HG02798 (cell line): ENCODE data around the gene ANKFN1.
"Not testable (repeated sequence)": the region's sequence is repeated elsewhere in the genome, so short reads cannot be mapped to it uniquely, and the experiment has no call there.

Source experiments
- ATAC-seq: cut with Tn5 transposase; IDR thresholded peaks from one replicate; pipeline ENCODE4 v1.9.1; 2021; ENCODE audit warnings: mild to moderate bottlenecking; ENCODE audit not compliant: unreplicated experiment, poor library complexity

Gene ANKFN1

DNA sequence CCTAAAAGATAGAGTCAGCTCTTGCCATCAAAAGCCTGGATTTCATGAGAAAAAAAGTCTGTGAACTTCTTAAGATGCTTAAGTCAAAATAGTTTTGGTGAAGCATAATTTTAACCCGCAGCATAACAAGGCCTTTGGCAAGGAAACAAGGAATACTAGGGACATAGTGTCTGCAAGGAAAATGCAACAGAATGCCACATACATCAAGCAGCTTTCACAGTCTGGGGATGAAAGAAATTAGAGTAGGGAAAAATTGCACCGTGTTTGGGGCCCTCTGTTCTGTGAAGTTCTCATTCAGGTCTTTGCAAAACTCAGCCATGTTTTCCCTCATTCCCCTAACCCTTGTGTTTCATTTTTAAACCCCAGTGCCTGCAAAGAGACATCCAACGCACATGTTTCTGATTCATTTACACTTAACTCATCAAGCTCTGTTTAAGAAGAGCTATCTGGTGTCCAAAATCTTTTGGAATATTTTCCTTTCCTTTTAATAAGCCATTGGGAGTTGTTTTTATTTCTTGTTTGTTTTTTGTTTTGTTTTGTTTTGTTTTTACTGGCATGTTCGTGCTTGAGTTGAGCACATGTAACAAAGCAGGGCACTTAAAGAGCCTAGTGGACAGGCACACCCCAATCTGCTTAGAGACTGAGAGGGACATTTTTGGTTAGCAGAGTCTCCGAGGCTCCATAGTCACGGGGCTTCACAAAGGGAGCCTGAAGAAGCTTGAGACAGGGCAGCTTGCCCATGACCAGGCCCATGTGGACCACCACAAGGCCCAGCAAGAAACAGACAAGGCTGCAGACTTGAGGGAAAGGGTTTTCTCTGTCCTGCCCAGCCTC lies 116.5 kb downstream of the ANKFN1 start:
- ATAC-seq: no peak

DNA sequence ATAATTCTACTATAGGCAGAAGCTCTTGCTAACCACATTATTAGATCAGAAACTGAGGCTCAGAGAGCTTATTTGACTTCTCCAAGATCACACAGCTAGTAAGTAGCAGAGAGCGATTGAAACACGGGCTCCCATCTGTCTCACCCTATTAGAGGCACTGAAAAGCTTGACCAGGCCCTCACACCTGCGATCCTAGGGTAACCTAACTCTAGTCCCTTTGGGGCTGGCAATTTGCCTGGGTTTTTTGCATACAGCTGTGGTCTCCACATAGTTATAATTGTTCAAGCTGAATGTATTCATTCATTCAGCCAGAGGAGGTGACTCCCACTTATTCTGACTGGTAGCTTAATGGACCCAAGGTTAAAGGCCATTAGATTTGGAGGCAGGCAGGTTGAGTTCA lies 121.2 kb downstream of the ANKFN1 start:
- ATAC-seq: no peak

DNA sequence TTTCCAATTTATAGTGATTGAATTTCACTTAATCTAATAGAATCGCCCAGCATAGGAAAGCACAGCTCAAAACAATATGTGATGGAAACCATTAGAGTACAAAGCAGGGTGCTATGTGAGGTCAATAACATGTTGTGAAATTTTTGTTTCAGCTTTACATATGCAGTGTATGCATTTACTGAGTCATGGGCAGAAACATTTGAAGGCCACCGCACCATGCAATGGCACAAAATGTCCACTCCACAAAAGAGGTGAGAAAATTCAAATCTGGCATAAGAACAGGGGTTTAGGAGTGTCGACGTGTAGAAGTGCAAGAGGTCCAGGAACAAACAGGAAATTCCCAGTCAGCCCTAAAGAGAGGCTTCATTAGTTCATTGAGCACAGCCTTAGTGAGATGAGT lies 131.2 kb downstream of the ANKFN1 start:
- no peak for ATAC-seq

DNA sequence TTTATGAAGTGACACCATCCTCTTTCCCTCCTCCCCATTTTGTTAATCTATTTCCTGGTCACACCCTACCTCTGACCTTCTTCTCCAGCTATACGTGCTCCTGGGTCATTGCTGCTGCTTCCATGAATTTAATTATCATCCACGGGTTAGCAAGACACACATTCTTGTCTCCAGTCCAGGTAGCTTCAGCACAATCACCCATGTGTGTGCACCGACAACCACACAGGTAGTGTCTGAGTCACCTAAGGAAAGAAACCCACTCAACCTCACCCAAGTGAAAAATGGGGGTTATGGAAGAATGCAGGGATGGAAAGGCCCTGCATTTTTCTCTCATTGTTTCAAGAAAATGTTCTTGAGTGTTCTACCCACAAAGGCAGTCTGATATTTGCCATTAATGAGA lies 135.5 kb downstream of the ANKFN1 start:
- ATAC-seq: not testable (repeated sequence)

DNA sequence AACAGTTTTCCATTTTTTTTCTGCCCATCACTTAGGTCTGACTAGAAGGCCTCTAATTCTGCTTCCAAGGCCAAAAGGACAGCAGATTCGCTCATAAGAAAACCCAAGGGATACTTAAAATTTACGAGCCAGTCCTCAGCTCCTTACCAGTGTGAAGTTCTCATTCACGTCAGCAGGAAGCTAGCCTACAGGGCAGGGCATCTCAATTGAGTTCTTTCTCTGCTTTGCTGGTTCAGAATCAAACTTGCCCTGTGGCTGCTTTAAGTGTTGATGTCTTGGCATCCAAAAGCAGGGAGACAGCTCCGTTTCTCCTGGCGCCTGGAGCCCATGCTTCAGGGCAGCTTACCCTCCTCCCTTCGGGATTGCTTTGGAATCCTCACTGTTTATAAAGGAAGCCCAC lies 136.0 kb downstream of the ANKFN1 start:
- ATAC-seq: no peak

DNA sequence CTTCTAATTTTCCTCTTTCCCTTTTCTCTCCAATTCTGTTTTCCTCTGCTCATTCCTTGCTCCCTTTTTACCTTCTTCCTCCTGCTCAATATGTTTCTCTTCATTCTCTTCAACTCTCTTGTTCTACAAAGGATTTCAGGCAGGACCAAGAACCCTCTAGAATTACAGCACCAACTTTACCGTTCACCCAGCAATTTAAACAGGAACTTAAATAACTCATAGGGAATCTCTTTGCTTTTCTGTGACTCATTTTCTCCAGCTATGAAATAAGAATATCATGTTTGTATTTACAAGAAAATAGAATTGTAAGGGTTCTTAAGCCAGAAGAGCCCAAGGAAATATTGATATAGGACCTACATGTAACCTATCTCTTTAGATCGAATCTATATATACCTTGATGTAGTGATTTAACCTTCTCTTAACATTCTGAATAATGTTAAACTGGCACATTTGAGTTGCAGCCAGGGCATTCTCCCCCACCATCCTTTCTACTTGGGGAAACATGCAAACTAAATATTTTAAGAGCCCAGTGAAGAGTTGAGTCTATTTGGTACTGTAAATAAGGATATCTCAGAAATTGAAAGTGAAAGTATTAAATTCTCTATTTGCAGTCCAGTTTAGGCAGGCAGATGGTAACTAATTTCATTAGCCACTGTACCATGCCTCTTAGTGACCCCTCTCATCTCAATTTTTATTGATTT lies 137.0 kb downstream of the ANKFN1 start:
- no peak for ATAC-seq

DNA sequence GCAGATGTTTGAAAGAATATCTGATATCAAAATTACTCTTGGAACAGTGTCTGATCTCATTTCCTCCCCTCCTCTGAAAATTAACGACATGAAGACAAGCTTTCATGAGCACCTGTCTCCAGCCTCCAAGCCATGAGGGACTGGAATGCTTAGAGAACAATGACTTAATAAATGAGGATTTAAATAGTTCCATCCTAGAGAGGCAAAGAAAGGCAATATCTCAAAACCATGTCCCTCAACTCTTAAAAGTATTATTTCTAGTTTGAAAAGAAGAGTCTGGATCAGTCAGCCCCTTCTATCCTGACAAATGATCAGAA lies 137.5 kb downstream of the ANKFN1 start:
- ATAC-seq: no peak

DNA sequence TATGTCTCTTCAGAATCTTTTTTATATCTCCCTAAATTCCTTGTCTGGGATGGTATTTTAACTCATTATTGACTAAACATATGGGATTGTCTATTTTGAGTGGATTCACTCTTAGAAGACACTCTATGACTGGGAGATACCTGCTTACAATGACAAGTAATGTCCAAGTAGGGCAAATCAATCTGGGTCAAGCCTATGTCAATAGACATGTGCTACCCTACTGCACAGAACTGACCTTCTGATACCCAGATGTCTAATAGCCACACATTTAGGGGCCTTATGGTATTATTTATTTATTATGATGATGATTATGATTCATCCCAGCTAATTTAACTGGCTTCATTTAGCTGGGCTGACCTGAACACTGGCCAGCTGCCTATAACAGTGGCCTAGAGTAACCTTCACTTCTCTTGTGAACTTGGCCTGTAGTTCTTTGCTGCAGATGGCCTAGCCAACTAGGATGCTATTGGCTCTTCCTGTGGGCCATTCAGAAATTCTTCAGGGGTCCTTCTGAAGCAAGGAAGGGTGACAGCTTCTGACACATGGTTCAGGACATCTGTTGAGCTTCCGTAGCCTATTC lies 138.0 kb downstream of the ANKFN1 start:
- no peak for ATAC-seq

DNA sequence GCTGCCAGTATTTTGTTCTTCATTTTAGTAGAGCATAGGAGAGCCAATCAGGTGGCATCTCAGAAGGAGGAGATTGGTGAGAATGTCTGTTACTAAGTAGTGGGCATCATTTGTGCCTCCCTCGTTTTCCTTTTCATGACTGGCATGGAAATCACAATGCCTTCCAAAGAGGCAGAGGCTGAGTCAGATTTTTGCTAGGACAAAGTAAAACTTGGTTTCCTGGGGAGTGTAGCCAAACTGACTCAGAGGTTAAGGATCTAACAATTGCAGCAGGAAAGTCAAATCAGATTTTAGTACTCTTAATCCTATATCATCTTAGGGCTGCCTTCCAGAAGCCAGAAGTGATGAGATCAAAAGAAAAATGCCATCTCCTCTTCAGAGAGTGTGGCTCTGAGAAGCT lies 138.7 kb downstream of the ANKFN1 start:
- no peak for ATAC-seq

DNA sequence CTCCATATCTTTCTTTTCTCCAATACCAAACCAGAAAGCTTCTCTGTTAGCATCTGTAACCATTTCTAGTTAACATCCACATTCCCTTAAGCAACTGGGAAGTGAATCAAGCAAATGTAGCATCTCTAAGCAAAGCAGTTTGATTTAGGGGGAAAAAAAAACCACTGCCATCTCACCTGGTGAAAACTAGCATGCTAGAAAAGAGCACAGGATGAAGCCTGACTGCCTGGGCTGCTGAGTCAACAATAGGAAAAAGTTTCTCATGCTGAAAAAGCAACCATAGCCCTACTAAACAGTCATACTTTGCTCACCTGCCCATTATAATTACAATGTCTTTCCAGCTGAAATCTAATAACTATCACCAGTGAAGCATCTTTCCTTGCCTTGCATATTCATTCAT lies 139.3 kb downstream of the ANKFN1 start:
- ATAC-seq: no peak

DNA sequence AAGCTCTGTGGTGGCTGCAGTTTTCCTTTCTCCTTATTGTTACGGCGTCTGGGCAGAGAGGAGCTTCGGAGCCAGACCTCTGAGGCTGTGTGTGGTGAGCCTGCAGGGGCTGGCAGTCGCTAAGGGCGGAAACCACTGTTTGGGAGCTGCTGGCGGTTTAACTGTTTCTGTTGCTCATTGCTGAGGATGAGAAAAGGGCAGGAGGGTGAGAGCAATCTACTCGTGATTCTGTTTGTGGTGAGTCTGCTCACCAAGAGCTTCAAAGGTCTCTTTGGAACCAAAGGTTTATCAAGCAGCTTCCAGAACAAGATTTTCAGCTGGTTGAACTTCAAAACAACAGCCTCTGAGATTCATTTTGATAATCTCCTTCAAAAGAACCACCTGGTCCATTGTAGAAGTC lies 143.9 kb downstream of the ANKFN1 start:
- no peak for ATAC-seq

DNA sequence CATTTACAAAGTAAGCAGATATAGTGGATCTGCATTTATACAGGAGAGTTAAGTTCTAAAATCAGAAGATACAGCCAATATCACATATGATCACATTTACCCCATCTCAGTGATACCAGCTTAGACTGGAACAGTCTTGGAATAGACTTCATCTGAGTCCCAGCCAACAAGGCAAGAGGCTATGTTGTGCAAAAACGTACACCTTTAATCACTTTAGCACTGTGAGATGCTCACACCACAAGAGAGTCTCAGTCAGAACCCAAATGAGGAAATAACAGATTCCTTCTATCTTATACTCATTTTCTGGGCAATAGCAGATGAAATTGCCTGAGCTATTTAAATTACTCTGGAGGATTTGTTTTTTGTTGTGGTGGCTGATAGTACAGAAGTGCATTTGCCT lies 145.6 kb downstream of the ANKFN1 start:
- ATAC-seq: no peak

DNA sequence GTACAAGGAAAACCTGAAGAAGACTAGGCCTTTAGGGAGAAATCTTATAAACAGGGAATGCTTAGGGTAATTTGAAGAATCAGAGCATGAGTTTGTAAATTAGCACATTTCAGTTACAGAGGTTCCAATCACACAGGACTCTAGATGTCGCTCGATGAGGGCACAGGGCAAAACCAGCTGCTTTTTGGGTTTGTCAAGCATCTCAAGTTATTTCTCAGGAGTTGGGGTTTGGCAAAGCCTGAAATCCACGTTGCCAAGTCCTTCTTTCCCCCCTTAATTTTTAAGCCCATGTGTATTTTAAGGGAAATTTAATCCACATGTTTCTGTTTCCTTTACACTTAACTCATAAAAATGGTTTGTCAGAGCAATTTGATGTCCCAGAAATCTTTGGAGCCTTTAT lies 146.9 kb downstream of the ANKFN1 start:
- ATAC-seq: no peak

DNA sequence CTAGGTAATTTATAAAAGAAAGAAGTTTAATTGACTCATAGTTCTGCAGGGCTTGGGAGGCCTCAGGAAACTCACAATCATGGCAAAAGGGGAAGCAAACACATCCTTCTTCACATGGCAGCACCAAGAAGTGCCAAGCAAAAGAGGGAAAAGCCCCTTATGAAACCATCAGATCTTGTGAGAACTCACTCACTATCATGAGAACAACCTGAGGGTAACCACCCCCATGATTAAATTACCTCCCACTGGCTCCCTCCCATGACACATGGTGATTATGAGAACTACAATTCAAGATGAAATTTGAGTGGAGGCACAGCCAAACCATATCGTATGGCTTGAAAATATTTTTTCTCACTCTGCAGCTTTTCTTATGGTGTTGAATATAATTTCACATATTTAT lies 151.7 kb downstream of the ANKFN1 start:
- no peak for ATAC-seq

DNA sequence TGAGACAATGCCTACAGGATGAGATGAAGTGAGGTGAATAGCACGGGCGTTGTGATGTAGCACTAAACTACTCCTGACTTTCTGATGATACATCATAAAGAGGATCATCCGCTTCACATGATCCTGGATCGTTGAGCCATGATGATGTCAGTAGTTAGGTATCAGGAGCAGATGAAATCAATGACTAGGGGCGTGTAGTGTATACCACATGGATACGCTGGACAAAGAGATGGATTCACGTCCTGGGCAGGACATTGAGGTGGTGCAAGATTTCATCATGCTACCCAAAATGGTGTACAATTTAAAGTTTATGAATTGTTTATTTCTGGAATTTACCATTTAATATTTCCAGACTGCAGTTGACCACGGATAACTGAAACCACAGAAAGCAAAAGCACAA lies 156.6 kb downstream of the ANKFN1 start:
- ATAC-seq: no peak

DNA sequence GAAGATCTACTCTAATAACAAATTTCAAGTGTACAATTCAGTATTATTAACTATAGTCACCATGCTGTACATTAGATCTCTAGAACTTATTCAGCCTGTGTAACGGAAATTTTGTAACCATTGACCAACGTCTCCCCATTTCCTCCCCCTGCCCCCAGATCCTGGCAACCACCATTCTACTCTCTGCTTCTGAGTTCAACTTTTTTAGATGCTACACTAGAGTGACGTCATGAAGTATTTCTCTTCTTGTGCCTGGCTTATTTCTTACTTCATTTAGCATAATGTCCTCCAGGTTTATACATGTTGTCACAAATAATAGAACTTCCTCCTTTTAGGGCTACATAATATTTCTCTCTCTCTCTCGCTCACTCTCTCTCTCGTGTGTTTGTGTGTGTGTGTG lies 157.5 kb downstream of the ANKFN1 start:
- ATAC-seq: no peak

DNA sequence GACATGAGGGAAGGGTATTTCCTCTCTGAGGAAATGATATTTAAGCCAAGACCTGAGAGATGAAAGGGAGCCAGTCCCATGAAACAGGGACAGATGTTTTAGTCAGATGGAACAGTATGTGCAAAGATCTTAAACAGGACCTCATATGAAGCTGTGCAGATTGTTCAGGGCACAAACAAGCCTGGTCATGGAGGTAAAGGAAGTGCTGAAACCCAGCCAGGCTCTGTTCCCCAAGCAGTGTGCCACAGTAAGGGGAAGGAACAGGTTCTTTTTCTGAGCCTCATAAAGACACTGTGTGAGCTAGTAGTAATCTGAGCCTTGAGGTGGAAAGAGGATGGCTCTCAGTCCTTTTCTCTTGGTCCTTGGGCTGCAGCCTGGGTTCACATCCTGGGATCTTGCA lies 159.9 kb downstream of the ANKFN1 start:
- ATAC-seq: no peak

DNA sequence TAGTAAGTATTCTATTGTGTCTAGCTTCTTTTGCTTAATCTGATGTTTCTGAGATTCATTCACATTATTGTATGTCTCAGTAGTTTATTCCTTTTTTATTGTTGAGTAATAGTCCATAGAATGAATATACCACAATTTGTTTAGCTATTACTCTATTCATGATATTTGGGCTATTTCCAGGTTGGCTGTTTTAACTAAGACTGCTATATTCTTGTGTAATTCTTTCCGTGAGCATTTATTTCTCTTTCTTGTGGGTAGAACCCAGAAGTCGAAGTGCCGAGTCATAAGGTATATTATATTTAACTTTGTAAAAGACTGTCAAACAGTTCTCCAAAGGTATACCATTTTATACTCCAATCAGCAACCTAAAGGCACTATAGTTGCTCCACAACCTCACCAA lies 160.8 kb downstream of the ANKFN1 start:
- no peak for ATAC-seq

DNA sequence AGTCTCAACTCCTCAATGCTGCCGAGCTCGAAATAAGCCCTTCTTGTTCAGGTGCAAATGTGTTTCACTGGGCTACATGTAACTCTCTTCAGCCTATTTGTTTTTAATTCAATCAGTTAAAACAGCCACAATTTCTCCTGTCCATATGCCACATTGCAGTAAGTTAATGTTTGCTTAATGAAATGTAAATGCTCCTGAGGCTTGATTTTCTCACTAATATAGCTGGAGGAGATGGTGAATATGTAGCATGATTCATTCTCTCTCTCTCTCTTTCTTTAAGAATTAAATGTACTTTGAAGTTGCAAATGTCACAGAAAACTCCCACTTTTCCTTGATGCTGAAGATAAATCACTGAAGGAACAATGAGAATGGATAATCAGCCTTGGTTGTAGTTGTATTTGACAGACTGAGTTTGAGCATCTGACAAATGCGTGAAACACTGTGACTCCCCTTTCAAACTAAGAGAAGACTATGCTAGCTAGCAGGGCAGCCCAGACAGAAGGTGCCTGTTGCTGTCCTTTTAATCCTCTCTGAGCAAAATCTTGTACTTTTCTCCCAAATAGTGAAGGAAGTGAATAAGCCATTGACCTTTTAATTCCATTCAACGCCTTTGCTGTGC lies 161.8 kb downstream of the ANKFN1 start:
- no peak for ATAC-seq

DNA sequence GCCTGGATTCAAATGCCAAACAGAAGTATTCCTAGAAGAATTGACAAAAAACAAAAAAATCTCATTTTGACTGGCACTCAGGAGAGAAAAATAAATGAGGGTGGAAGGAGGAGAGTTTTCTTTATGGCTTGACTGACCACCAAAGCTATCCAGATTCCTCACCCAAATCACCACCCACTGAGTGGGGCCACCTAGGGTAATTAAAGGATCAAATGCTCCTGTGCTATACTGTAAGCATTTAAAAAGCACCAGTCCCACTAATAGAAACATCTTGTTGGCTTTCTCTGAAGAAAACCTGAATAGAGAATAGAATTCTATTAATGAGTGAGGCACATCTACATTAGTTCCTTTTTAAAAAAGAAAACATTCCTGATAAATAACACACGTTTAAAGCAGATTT lies 163.3 kb downstream of the ANKFN1 start:
- ATAC-seq: no peak
